Activated naive CD4-positive, alpha-beta T cell treated with anti-CD3 and anti-CD28 coated beads, Interleukin-2, amount 50 U/mL, for 24 hours (primary cell): ENCODE results near the gene TIAM2.

Experiments
- H3K27ac Mint-ChIP-seq: one replicate; pipeline ENCODE4 v1.8.0; 2021; ENCODE audit warnings: mild to moderate bottlenecking, mixed read lengths
- H3K27me3 Mint-ChIP-seq: one replicate; pipeline ENCODE4 v1.8.0; 2021; ENCODE audit warnings: mixed read lengths
- H3K36me3 Mint-ChIP-seq: one replicate; pipeline ENCODE4 v1.8.0; 2021; ENCODE audit warnings: mixed read lengths
- H3K4me1 Mint-ChIP-seq: one replicate; pipeline ENCODE4 v1.8.0; 2021; ENCODE audit warnings: mixed read lengths
- H3K4me3 Mint-ChIP-seq: one replicate; pipeline ENCODE4 v1.8.0; 2021; ENCODE audit warnings: mild to moderate bottlenecking, mixed read lengths
- H3K9me3 Mint-ChIP-seq: one replicate; pipeline ENCODE4 v1.8.0; 2021; ENCODE audit warnings: mixed read lengths

The TIAM2 gene

GRCh38 chr6:155271145-155271544 lies 276.0 kb downstream of the TIAM2 start:
- H3K9me3 Mint-ChIP-seq: no peaks in the 10 kb centered on the region
- no peak overlapping the region for H3K4me3 Mint-ChIP-seq
- peaks cover 15% of the 10 kb centered on the region for H3K36me3 Mint-ChIP-seq
- H3K27me3 Mint-ChIP-seq: no peaks in the 10 kb centered on the region
- H3K27ac Mint-ChIP-seq: no peak overlapping the region
- H3K4me1 Mint-ChIP-seq: peaks cover 23% of the 10 kb centered on the region

- H3K27ac Mint-ChIP-seq: peak overlapping the region; percentile 75
- no peaks in the 10 kb centered on the region for H3K27me3 Mint-ChIP-seq
- H3K4me3 Mint-ChIP-seq: no peak overlapping the region
- H3K9me3 Mint-ChIP-seq: no peaks in the 10 kb centered on the region
- H3K4me1 Mint-ChIP-seq: peaks cover 32% of the 10 kb centered on the region
- H3K36me3 Mint-ChIP-seq: peaks cover 14% of the 10 kb centered on the region
These were observed 277.5 kb downstream of the TIAM2 start for GRCh38 chr6:155272353-155273232.

- no peaks in the 10 kb centered on the region for H3K27me3 Mint-ChIP-seq
- no peaks in the 10 kb centered on the region for H3K9me3 Mint-ChIP-seq
- H3K27ac Mint-ChIP-seq: peak overlapping the region; percentile 83
- H3K4me3 Mint-ChIP-seq: no peak overlapping the region
- peaks cover 14% of the 10 kb centered on the region for H3K36me3 Mint-ChIP-seq
- peaks cover 31% of the 10 kb centered on the region for H3K4me1 Mint-ChIP-seq
These were observed 278.3 kb downstream of the TIAM2 start for GRCh38 chr6:155273431-155273830.

- peaks cover 31% of the 10 kb centered on the region for H3K4me1 Mint-ChIP-seq
- H3K4me3 Mint-ChIP-seq: no peak overlapping the region
- no peak overlapping the region for H3K27ac Mint-ChIP-seq
- peaks cover 16% of the 10 kb centered on the region for H3K36me3 Mint-ChIP-seq
- no peaks in the 10 kb centered on the region for H3K9me3 Mint-ChIP-seq
- H3K27me3 Mint-ChIP-seq: no peaks in the 10 kb centered on the region
These were observed 279.0 kb downstream of the TIAM2 start for GRCh38 chr6:155274106-155274505.

- H3K9me3 Mint-ChIP-seq: no peaks in the 10 kb centered on the region
- no peaks in the 10 kb centered on the region for H3K27me3 Mint-ChIP-seq
- H3K36me3 Mint-ChIP-seq: peaks cover 19% of the 10 kb centered on the region
- no peak overlapping the region for H3K27ac Mint-ChIP-seq
- peaks cover 31% of the 10 kb centered on the region for H3K4me1 Mint-ChIP-seq
- H3K4me3 Mint-ChIP-seq: no peak overlapping the region
These were observed 279.4 kb downstream of the TIAM2 start for GRCh38 chr6:155274533-155274932.

- Mint-ChIP-seq H3K27ac (peak overlapping the region; percentile 65), H3K4me1 (peaks cover 31% of the 10 kb centered on the region), H3K27me3 (no peaks in the 10 kb centered on the region), H3K4me3 (no peak overlapping the region), H3K9me3 (no peaks in the 10 kb centered on the region), H3K36me3 (peaks cover 21% of the 10 kb centered on the region)
These were observed 280.8 kb downstream of the TIAM2 start for GRCh38 chr6:155275808-155276480.

- H3K9me3 Mint-ChIP-seq: no peaks in the 10 kb centered on the region
- no peak overlapping the region for H3K27ac Mint-ChIP-seq
- H3K4me1 Mint-ChIP-seq: peaks cover 31% of the 10 kb centered on the region
- H3K36me3 Mint-ChIP-seq: peaks cover 21% of the 10 kb centered on the region
- no peaks in the 10 kb centered on the region for H3K27me3 Mint-ChIP-seq
- H3K4me3 Mint-ChIP-seq: no peak overlapping the region
These were observed 281.5 kb downstream of the TIAM2 start for GRCh38 chr6:155276638-155277037.

GRCh38 chr6:155278319-155279049 lies 283.4 kb downstream of the TIAM2 start:
- H3K9me3 Mint-ChIP-seq: no peaks in the 10 kb centered on the region
- H3K27ac Mint-ChIP-seq: peak overlapping the region; percentile 25
- H3K36me3 Mint-ChIP-seq: peaks cover 21% of the 10 kb centered on the region
- H3K4me1 Mint-ChIP-seq: peaks cover 24% of the 10 kb centered on the region
- no peak overlapping the region for H3K4me3 Mint-ChIP-seq
- no peaks in the 10 kb centered on the region for H3K27me3 Mint-ChIP-seq

- Mint-ChIP-seq H3K27ac (no peak overlapping the region), H3K9me3 (no peaks in the 10 kb centered on the region), H3K4me3 (no peak overlapping the region), H3K27me3 (no peaks in the 10 kb centered on the region), H3K36me3 (peaks cover 29% of the 10 kb centered on the region), H3K4me1 (peaks cover 17% of the 10 kb centered on the region)
These were observed 289.7 kb downstream of the TIAM2 start for GRCh38 chr6:155284775-155285174.

- Mint-ChIP-seq H3K9me3 (no peaks in the 10 kb centered on the region), H3K27me3 (no peaks in the 10 kb centered on the region), H3K4me3 (no peak overlapping the region), H3K27ac (no peak overlapping the region), H3K36me3 (peaks cover 35% of the 10 kb centered on the region), H3K4me1 (peaks cover 18% of the 10 kb centered on the region)
These were observed 292.6 kb downstream of the TIAM2 start for GRCh38 chr6:155287762-155288161.

GRCh38 chr6:155290491-155290890 lies 295.4 kb downstream of the TIAM2 start:
- Mint-ChIP-seq H3K4me1 (peaks cover 25% of the 10 kb centered on the region), H3K27me3 (no peaks in the 10 kb centered on the region), H3K4me3 (no peak overlapping the region), H3K27ac (no peak overlapping the region), H3K9me3 (no peaks in the 10 kb centered on the region), H3K36me3 (peaks cover 33% of the 10 kb centered on the region)

- Mint-ChIP-seq H3K9me3 (no peaks in the 10 kb centered on the region), H3K4me3 (no peak overlapping the region), H3K4me1 (peaks cover 25% of the 10 kb centered on the region), H3K27ac (no peak overlapping the region), H3K36me3 (peaks cover 33% of the 10 kb centered on the region), H3K27me3 (no peaks in the 10 kb centered on the region)
These were observed 296.2 kb downstream of the TIAM2 start for GRCh38 chr6:155291291-155291690.

GRCh38 chr6:155292711-155293110 lies 297.6 kb downstream of the TIAM2 start:
- peaks cover 23% of the 10 kb centered on the region for H3K4me1 Mint-ChIP-seq
- H3K9me3 Mint-ChIP-seq: no peaks in the 10 kb centered on the region
- H3K27ac Mint-ChIP-seq: no peak overlapping the region
- H3K36me3 Mint-ChIP-seq: peaks cover 36% of the 10 kb centered on the region
- no peak overlapping the region for H3K4me3 Mint-ChIP-seq
- no peaks in the 10 kb centered on the region for H3K27me3 Mint-ChIP-seq

GRCh38 chr6:155297669-155298068 lies 302.6 kb downstream of the TIAM2 start:
- Mint-ChIP-seq H3K27me3 (no peaks in the 10 kb centered on the region), H3K9me3 (no peaks in the 10 kb centered on the region), H3K4me1 (peaks cover 19% of the 10 kb centered on the region), H3K4me3 (no peak overlapping the region), H3K36me3 (peaks cover 22% of the 10 kb centered on the region), H3K27ac (no peak overlapping the region)

- Mint-ChIP-seq H3K36me3 (peaks cover 21% of the 10 kb centered on the region), H3K4me3 (no peak overlapping the region), H3K27ac (no peak overlapping the region), H3K4me1 (peaks cover 27% of the 10 kb centered on the region), H3K27me3 (no peaks in the 10 kb centered on the region), H3K9me3 (no peaks in the 10 kb centered on the region)
These were observed 306.8 kb downstream of the TIAM2 start for GRCh38 chr6:155301867-155302266.
